ENCODE data around the gene SFXN5.

The SFXN5 gene

DNA sequence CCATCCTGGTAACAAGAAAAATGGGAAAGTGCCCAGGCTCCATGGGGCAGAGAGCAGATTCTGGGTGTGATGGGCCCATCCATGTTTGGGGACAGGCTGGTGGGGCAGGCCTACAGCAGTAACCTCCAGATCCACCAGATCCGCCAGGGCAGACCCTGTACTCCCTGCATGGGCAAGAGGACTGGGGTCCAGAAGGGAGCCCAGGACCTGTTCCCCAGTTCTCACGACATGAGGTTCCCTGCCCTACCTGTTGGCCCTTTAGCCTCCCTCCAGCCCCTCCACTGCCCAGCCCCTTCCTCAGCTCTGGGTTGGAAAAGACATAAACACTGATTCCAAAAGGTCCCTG, 115.5 kb downstream of the SFXN5 start:
- Histone ChIP-seq H2AFZ (ENCODE audit: low read depth, low read length, severe bottlenecking) (no peak overlapping the region), H3K9ac (ENCODE audit: low read length) (no peak overlapping the region), H3K4me2 (ENCODE audit: low read depth, low read length, poor library complexity, severe bottlenecking) (no peak overlapping the region), H4K20me1 (ENCODE audit: low read depth, low read length) (no peaks in the 10 kb centered on the region), H3K9me2 (replicated peaks; ENCODE audit: insufficient read depth, low read length) (no peaks in the 10 kb centered on the region), H3K79me2 (ENCODE audit: insufficient read depth, low read length) (no peaks in the 10 kb centered on the region), H3K36me3 (ENCODE audit: low read length) (no peaks in the 10 kb centered on the region), H3K27ac (ENCODE audit: low read depth, low read length) (no peak overlapping the region), H3K4me3 (ENCODE audit: insufficient read depth, low read length, poor library complexity, severe bottlenecking) (no peak overlapping the region), H3F3A (ENCODE audit: insufficient read depth) (no peaks in the 10 kb centered on the region), H3K9me3 (ENCODE audit: insufficient read depth, low read length) (no peaks in the 10 kb centered on the region), H3K27me3 (ENCODE audit: low read length) (no peaks in the 10 kb centered on the region)
- no peak for TF ChIP-seq EZH2phosphoT487 (conservative IDR thresholded peaks at IDR 0.05; ENCODE audit: low read length)
- TF ChIP-seq, protein P1, sequence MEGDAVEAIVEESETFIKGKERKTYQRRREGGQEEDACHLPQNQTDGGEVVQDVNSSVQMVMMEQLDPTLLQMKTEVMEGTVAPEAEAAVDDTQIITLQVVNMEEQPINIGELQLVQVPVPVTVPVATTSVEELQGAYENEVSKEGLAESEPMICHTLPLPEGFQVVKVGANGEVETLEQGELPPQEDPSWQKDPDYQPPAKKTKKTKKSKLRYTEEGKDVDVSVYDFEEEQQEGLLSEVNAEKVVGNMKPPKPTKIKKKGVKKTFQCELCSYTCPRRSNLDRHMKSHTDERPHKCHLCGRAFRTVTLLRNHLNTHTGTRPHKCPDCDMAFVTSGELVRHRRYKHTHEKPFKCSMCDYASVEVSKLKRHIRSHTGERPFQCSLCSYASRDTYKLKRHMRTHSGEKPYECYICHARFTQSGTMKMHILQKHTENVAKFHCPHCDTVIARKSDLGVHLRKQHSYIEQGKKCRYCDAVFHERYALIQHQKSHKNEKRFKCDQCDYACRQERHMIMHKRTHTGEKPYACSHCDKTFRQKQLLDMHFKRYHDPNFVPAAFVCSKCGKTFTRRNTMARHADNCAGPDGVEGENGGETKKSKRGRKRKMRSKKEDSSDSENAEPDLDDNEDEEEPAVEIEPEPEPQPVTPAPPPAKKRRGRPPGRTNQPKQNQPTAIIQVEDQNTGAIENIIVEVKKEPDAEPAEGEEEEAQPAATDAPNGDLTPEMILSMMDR (IDR thresholded peaks at IDR 0.05; ENCODE audit: insufficient read depth, low read length, poor library complexity, severe bottlenecking) = no peak

GRCh38 chr2:72955228-72956049, 116.1 kb downstream of the SFXN5 start:
- no peaks in the 10 kb centered on the region for H3K79me2 ChIP-seq (ENCODE audit: insufficient read depth, low read length)
- H3K4me3 ChIP-seq (ENCODE audit: insufficient read depth, low read length, poor library complexity, severe bottlenecking) = no peak overlapping the region
- no peaks in the 10 kb centered on the region for H3F3A ChIP-seq (ENCODE audit: insufficient read depth)
- no peaks in the 10 kb centered on the region for H3K27me3 ChIP-seq (ENCODE audit: low read length)
- H3K9me2 ChIP-seq (replicated peaks; ENCODE audit: insufficient read depth, low read length) = no peaks in the 10 kb centered on the region
- no peak overlapping the region for H2AFZ ChIP-seq (ENCODE audit: low read depth, low read length, severe bottlenecking)
- no peaks in the 10 kb centered on the region for H3K9me3 ChIP-seq (ENCODE audit: insufficient read depth, low read length)
- H3K36me3 ChIP-seq (ENCODE audit: low read length) = no peaks in the 10 kb centered on the region
- TF ChIP-seq, protein P1 (IDR thresholded peaks at IDR 0.05; ENCODE audit: insufficient read depth, low read length, poor library complexity, severe bottlenecking) = no peak
- no peak for TF ChIP-seq EZH2phosphoT487 (conservative IDR thresholded peaks at IDR 0.05; ENCODE audit: low read length)
- H3K27ac ChIP-seq (ENCODE audit: low read depth, low read length) = no peak overlapping the region
- H3K4me2 ChIP-seq (ENCODE audit: low read depth, low read length, poor library complexity, severe bottlenecking) = no peak overlapping the region
- H4K20me1 ChIP-seq (ENCODE audit: low read depth, low read length) = no peaks in the 10 kb centered on the region
- no peak overlapping the region for H3K9ac ChIP-seq (ENCODE audit: low read length)

GRCh38 chr2:72954376-72955227, 116.9 kb downstream of the SFXN5 start:
- H4K20me1 ChIP-seq (ENCODE audit: low read depth, low read length) = no peaks in the 10 kb centered on the region
- no peaks in the 10 kb centered on the region for H3K9me2 ChIP-seq (replicated peaks; ENCODE audit: insufficient read depth, low read length)
- no peak overlapping the region for H3K4me2 ChIP-seq (ENCODE audit: low read depth, low read length, poor library complexity, severe bottlenecking)
- no peaks in the 10 kb centered on the region for H3K27me3 ChIP-seq (ENCODE audit: low read length)
- no peak overlapping the region for H3K4me3 ChIP-seq (ENCODE audit: insufficient read depth, low read length, poor library complexity, severe bottlenecking)
- no peaks in the 10 kb centered on the region for H3F3A ChIP-seq (ENCODE audit: insufficient read depth)
- H3K9ac ChIP-seq (ENCODE audit: low read length) = no peak overlapping the region
- no peak overlapping the region for H3K27ac ChIP-seq (ENCODE audit: low read depth, low read length)
- H3K9me3 ChIP-seq (ENCODE audit: insufficient read depth, low read length) = no peaks in the 10 kb centered on the region
- no peak overlapping the region for H2AFZ ChIP-seq (ENCODE audit: low read depth, low read length, severe bottlenecking)
- H3K79me2 ChIP-seq (ENCODE audit: insufficient read depth, low read length) = no peaks in the 10 kb centered on the region
- TF ChIP-seq, protein P1 (IDR thresholded peaks at IDR 0.05; ENCODE audit: insufficient read depth, low read length, poor library complexity, severe bottlenecking) = no peak
- no peak for TF ChIP-seq EZH2phosphoT487 (conservative IDR thresholded peaks at IDR 0.05; ENCODE audit: low read length)
- H3K36me3 ChIP-seq (ENCODE audit: low read length) = no peaks in the 10 kb centered on the region
